Measurements from ENCODE around the gene BCO1. TPM values are rescaled to one million over a fixed set of nuclear protein-coding genes. Genes with fewer than 3 reads are reported as not detected.

BCO1 gene
- total RNA-seq, 4 donors from 2014 or later = not detected

GRCh38 chr16:81333356-81333755 is 94.9 kb downstream of the BCO1 start:
- TF ChIP-seq CTCF (IDR thresholded peaks at IDR 0.05; ENCODE audit: low read depth) = no peak

- TF ChIP-seq CTCF (IDR thresholded peaks at IDR 0.05; ENCODE audit: low read depth) = no peak
Measured at GRCh38 chr16:81335669-81336068, 97.2 kb downstream of the BCO1 start.

- no peak for TF ChIP-seq CTCF (IDR thresholded peaks at IDR 0.05; ENCODE audit: low read depth)
Measured at GRCh38 chr16:81337097-81337496, 98.6 kb downstream of the BCO1 start.

Other genes with a start within 250 kb of the BCO1 start
- gene CMC2, start 231.8 kb upstream of the BCO1 start, total RNA-seq = 10 to 100 TPM; 26.2 to 46.9 (median 36.3) TPM
- 1 to 10 TPM; 4.9 to 9.1 (median 6.7) TPM for gene CENPN, start 231.5 kb upstream of the BCO1 start, total RNA-seq
- 10 to 100 TPM; 26.9 to 55.8 (median 36.4) TPM for gene ATMIN, start 202.8 kb upstream of the BCO1 start, total RNA-seq
- gene C16orf46, start 161.5 kb upstream of the BCO1 start, total RNA-seq = 1 to 10 TPM in 1 of 4 donors, under 1 TPM in 1, not detected in 2; 0.82 to 1.3 TPM
- gene GCSH, start 142.3 kb upstream of the BCO1 start, total RNA-seq = 10 to 100 TPM; 22.8 to 57.1 (median 41.5) TPM
- gene GAN, start 76.3 kb downstream of the BCO1 start, total RNA-seq = 1 to 10 TPM; 7.5 to 9.5 (median 9.4) TPM
- 10 to 100 TPM; 19.9 to 40.3 (median 26.0) TPM for gene CMIP, start 206.1 kb downstream of the BCO1 start, total RNA-seq

Measured in subcutaneous adipose tissue (tissue), 4 donors.